ENCODE measurements around the gene SLC16A14.

The SLC16A14 gene

DNA sequence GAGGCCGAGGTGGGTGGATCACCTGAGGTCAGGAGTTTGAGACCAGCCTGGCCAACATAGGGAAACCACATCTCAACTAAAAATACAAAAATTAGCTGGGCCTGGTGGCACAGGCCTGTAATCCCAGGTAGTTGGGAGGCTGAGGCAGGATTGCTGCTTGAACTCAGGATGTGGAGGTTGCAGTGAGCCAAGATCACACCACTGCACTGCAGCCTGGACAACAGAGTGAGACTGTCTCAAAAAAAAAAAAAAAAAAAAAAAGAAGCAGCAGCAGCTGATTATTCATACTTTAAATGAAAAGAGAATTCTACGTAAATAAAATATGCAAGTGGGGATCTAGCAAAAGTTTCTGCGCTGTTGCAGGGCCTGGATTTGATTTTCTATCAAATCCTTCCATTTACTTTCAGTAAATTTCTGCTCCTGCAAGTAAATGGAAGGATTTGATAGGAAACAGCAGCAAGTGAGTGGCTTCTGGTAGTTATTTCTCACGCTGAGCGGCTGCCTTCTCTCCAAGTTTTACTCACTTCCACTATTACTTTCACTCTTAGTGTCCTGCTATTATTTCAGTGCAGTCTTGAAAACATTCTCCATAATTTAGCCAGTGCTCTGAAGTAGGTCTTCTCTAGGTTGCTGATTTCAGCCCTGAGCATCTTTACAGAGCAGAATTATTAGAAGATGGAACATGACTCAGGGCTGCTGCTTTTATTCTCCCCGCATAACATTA lies 68.4 kb downstream of the SLC16A14 start:
- ChIA-PET CTCF (interaction anchor here (1.1 to 1.2 kb wide), 2 partner anchors 10 to 13 kb away, joined by 3 to 5 read pairs; no protein-coding TSS in a partner anchor), POLR2A (interaction anchor here (0.6 to 0.7 kb wide), 2 partner anchors 85 to 125 kb away, joined by 3 to 10 read pairs; no protein-coding TSS in a partner anchor)
- TF ChIP-seq, protein P1, sequence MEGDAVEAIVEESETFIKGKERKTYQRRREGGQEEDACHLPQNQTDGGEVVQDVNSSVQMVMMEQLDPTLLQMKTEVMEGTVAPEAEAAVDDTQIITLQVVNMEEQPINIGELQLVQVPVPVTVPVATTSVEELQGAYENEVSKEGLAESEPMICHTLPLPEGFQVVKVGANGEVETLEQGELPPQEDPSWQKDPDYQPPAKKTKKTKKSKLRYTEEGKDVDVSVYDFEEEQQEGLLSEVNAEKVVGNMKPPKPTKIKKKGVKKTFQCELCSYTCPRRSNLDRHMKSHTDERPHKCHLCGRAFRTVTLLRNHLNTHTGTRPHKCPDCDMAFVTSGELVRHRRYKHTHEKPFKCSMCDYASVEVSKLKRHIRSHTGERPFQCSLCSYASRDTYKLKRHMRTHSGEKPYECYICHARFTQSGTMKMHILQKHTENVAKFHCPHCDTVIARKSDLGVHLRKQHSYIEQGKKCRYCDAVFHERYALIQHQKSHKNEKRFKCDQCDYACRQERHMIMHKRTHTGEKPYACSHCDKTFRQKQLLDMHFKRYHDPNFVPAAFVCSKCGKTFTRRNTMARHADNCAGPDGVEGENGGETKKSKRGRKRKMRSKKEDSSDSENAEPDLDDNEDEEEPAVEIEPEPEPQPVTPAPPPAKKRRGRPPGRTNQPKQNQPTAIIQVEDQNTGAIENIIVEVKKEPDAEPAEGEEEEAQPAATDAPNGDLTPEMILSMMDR (IDR thresholded peaks at IDR 0.05; ENCODE audit: control extremely low read depth, extremely low read depth, low read depth, missing control alignments) = no peak
- DNase-seq (ENCODE audit: extremely low spot score) = peak; percentile 80

DNA sequence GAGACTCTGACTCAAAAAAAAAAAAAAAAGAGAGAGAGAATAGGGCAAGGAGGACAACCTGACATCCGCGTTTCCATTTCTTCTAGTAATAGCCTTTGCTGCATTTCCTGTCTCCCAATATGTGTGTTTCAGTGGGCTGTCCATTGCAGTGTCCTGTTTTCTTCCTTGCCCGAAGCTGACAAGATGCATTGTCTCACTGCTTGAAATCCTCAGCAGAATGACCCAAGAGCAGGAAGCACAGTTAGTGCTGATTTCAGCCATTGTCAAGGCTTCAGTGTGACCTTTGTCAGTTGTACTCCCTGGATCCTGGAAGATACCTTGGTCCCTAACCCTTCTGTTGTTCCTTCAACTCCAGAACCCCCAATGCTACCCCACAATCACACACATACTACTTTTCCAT lies 71.2 kb downstream of the SLC16A14 start:
- POLR2A ChIA-PET = no interaction called here
- CTCF ChIA-PET = interaction anchor here (0.9 to 2.1 kb wide), 3 partner anchors 9 to 69 kb away, joined by 3 to 10 read pairs (median 3); no protein-coding TSS in a partner anchor
- DNase-seq (ENCODE audit: extremely low spot score) = no peak
- TF ChIP-seq, protein P1 (IDR thresholded peaks at IDR 0.05; ENCODE audit: control extremely low read depth, extremely low read depth, low read depth, missing control alignments) = no peak

DNA sequence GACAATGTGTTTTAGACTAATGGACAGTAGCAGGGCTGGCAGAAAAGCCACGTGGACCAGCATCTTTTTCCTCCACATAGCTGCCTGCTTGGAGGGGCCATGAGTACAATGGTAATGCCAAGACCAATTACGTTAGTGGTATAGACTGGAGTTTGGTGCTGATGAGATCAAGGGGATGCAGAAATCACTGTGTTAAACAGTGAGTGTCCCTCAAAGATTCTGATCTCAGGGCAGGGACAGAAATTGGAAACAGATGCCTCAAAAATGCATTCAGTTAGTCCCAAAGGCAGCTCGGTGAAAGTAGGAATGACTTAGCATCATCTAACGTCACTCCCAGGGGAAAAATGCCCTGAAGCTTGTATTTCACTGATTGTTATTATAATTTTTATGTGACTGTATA lies 72.4 kb downstream of the SLC16A14 start:
- DNase-seq (ENCODE audit: extremely low spot score) = no peak
- TF ChIP-seq, protein P1 (IDR thresholded peaks at IDR 0.05; ENCODE audit: control extremely low read depth, extremely low read depth, low read depth, missing control alignments) = no peak
- ChIA-PET CTCF (interaction anchor here (0.6 kb wide), 1 partner anchor 215 kb away, joined by 3 read pairs; no protein-coding TSS in a partner anchor), POLR2A (no interaction called here)

DNA sequence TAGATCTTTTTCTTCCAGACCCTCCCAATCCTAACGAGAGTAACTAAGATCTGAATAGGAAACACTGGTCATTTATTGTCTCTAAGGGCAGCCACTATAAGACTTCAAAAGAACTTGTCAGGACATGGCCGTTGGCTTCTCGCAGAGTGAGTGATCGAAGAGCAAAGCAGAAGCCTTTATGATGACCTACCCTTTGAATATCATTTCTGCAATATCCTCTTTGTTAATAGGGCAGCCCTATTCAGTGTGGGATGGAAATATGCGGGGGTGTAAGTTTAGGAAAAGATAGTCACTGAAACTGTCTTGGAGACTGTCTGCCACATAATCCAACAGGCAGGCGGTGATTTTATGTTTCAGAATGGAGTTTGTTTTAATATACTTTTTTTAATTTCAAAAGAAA lies 75.5 kb downstream of the SLC16A14 start:
- ChIA-PET CTCF (no interaction called here), POLR2A (no interaction called here)

More for the DNA sequence above, 75.5 kb downstream of the SLC16A14 start:
- no peak for DNase-seq (ENCODE audit: extremely low spot score)
- TF ChIP-seq, protein P1 (IDR thresholded peaks at IDR 0.05; ENCODE audit: control extremely low read depth, extremely low read depth, low read depth, missing control alignments) = no peak
